ENCODE measurements around the gene APOL2.
A peak's percentile ranks its signal among the peaks of the same experiment; 100 is the strongest.
"Not testable (repeated sequence)": the region's sequence is repeated elsewhere in the genome, so short reads cannot be mapped to it uniquely, and the experiment has no call there.

Gene APOL2

DNA sequence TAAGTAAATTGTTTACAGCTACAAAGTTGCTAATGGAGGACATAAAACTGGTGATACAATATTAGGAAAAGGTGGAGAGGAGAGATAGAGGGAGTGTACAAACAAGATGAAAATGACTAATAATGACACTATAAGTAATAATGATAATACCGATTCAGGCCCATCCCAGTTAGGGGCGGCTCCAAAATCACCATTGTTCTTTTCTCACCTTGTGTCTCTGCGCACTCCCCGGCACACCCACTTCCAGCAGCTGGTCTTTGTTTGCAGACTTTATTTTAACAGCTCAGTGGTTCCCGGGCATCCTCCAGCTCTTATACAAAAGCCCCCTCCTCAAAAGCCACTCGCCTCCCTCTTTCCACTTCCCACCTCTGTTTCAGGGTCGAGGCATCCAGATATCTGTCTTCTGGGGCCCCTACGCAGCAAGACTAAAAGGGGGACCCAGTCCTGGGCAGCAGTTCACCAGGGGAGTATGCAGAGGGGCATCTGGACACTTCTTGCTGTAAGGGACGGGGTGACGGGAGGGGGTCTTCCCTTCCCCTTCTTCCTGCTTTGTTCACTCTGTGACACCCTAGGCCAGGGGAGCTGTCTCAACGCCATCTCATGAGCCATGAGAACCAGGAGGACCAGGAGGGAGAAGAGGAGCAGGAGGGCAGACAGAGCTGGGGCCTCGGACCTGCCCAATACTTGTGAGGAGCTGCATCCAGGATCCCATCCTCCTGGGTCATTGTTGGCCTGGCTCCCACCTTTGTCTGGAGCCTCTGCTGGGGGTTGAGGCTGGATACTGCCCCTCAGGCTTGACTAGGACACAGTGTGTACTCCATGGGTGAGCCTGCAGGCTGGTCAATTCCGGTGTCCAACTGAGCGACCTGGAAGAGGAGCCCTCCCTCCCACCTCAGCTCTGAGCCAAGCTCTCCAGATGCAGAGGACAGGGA, 2.7 kb downstream of the APOL2 start:
- peak overlapping the region; percentile 10 to 98 for H3K4me3 ChIP-seq (ENCODE audit: low read depth in 1 of 2, low read length in 2 of 2)
- H3K27ac ChIP-seq (ENCODE audit: low read depth, low read length): peak overlapping the region; percentile 95

DNA sequence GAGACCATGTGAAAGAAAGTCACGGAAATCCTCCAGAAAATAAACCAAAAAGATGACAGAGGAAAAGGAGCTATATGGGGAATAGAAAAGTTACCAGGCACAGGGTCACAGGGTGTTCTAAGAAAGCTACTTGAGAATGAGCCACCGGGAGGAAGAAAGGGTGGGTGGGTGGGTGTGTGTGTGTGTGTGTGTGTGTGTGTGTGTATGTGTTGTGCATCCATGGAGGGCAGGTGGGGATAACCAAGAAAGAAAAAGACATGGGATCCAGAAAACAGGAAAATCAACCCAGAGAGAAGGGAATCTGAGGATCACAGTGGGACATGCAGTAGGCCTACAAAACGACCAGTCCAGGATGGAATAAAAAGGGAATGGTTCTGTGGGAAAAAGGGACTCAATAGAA, 3.7 kb downstream of the APOL2 start:
- Histone ChIP-seq H3K9ac (ENCODE audit: low read length) (no peak overlapping the region), H3K27ac (ENCODE audit: low read depth, low read length) (no peak overlapping the region), H3K36me3 (ENCODE audit: insufficient read depth, low read length) (peaks cover 28% of the 10 kb centered on the region), H3K27me3 (ENCODE audit: control insufficient read depth in 1 of 2, insufficient read depth in 2 of 2, low read length in 2 of 2) (no peaks in the 10 kb centered on the region), H3K9me3 (ENCODE audit: low read length) (no peaks in the 10 kb centered on the region), H3K4me1 (ENCODE audit: insufficient read depth, low read length) (peaks cover 43% of the 10 kb centered on the region), H3K4me3 (ENCODE audit: low read depth in 1 of 2, low read length in 2 of 2) (no peak overlapping the region)

More for the DNA sequence above, 2.7 kb downstream of the APOL2 start:
- H3K9me3 ChIP-seq (ENCODE audit: low read length): no peaks in the 10 kb centered on the region
- H3K4me1 ChIP-seq (ENCODE audit: insufficient read depth, low read length): peaks cover 43% of the 10 kb centered on the region
- H3K36me3 ChIP-seq (ENCODE audit: insufficient read depth, low read length): peaks cover 18% of the 10 kb centered on the region
- H3K27me3 ChIP-seq (ENCODE audit: control insufficient read depth in 1 of 2, insufficient read depth in 2 of 2, low read length in 2 of 2): no peaks in the 10 kb centered on the region
- H3K9ac ChIP-seq (ENCODE audit: low read length): peak overlapping the region; percentile 98

DNA sequence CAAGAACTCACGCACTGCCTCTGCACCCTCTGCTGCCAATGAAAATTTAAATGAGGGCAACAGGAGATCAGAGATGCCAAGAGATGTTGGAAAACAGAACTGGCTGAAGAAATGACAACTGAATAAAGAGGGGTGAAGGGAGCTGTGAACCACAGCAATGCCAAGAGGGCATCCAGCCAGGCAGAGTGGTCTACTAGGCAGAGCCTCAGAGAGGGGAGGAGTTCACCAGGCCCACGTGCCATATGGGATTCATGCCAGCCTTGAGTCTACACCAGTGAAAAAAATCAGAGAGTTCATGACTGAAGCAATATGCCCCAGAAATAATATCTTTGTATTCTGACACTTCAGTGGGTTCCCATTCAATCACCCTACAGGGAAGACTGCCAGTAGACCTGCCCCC, 4.4 kb downstream of the APOL2 start:
- peaks cover 42% of the 10 kb centered on the region for H3K4me1 ChIP-seq (ENCODE audit: insufficient read depth, low read length)
- no peak overlapping the region for H3K4me3 ChIP-seq (ENCODE audit: low read depth in 1 of 2, low read length in 2 of 2)
- H3K9me3 ChIP-seq (ENCODE audit: low read length): no peaks in the 10 kb centered on the region
- H3K27me3 ChIP-seq (ENCODE audit: control insufficient read depth in 1 of 2, insufficient read depth in 2 of 2, low read length in 2 of 2): no peaks in the 10 kb centered on the region
- H3K27ac ChIP-seq (ENCODE audit: low read depth, low read length): no peak overlapping the region
- H3K36me3 ChIP-seq (ENCODE audit: insufficient read depth, low read length): peaks cover 35% of the 10 kb centered on the region
- no peak overlapping the region for H3K9ac ChIP-seq (ENCODE audit: low read length)

DNA sequence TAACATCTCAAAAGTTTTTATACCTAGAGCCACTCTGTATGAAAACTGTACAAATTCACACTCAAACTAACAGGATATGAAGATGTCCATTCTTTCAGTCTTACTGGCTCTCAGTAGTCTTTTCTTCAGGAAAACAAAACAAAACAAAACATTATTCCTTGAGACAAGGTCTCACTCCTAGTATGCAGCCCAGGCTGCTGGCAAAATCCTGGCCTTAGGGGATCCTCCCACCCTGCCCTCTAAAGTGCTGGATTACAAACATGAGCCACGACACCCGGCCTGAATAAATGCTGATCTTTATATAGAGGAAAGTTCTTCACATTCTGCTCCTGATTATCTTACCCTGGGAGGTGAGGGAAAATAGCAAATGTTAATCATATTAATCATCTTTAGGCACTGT, 5.1 kb downstream of the APOL2 start:
- Histone ChIP-seq H3K27me3 (ENCODE audit: control insufficient read depth in 1 of 2, insufficient read depth in 2 of 2, low read length in 2 of 2) (no peaks in the 10 kb centered on the region), H3K9me3 (ENCODE audit: low read length) (no peaks in the 10 kb centered on the region), H3K4me1 (ENCODE audit: insufficient read depth, low read length) (peaks cover 38% of the 10 kb centered on the region), H3K36me3 (ENCODE audit: insufficient read depth, low read length) (peaks cover 41% of the 10 kb centered on the region), H3K9ac (ENCODE audit: low read length) (no peak overlapping the region), H3K4me3 (ENCODE audit: low read depth in 1 of 2, low read length in 2 of 2) (no peak overlapping the region), H3K27ac (ENCODE audit: low read depth, low read length) (no peak overlapping the region)

DNA sequence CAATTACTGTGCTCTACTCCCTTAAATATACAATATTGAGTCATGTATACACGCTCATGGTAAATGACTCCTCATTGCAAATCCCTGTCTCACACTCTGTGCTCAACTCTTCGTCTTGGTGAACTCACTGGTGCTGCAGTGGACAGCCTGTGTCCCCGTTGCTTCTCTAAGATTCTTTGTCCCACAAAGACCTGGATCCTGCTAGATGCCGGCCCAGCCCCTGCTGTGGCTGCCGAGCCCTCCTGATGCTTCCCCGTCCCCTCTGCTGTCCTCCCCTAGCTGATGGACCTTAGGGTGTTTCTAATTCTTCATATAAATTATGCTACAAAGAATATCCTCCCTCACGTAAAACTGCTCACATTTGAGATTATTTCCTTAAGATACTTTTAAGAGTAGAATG, 5.5 kb downstream of the APOL2 start:
- no peaks in the 10 kb centered on the region for H3K27me3 ChIP-seq (ENCODE audit: control insufficient read depth in 1 of 2, insufficient read depth in 2 of 2, low read length in 2 of 2)
- no peak overlapping the region for H3K9ac ChIP-seq (ENCODE audit: low read length)
- no peak overlapping the region for H3K27ac ChIP-seq (ENCODE audit: low read depth, low read length)
- peaks cover 41% of the 10 kb centered on the region for H3K36me3 ChIP-seq (ENCODE audit: insufficient read depth, low read length)
- peaks cover 37% of the 10 kb centered on the region for H3K4me1 ChIP-seq (ENCODE audit: insufficient read depth, low read length)
- H3K9me3 ChIP-seq (ENCODE audit: low read length): no peaks in the 10 kb centered on the region
- no peak overlapping the region for H3K4me3 ChIP-seq (ENCODE audit: low read depth in 1 of 2, low read length in 2 of 2)

DNA sequence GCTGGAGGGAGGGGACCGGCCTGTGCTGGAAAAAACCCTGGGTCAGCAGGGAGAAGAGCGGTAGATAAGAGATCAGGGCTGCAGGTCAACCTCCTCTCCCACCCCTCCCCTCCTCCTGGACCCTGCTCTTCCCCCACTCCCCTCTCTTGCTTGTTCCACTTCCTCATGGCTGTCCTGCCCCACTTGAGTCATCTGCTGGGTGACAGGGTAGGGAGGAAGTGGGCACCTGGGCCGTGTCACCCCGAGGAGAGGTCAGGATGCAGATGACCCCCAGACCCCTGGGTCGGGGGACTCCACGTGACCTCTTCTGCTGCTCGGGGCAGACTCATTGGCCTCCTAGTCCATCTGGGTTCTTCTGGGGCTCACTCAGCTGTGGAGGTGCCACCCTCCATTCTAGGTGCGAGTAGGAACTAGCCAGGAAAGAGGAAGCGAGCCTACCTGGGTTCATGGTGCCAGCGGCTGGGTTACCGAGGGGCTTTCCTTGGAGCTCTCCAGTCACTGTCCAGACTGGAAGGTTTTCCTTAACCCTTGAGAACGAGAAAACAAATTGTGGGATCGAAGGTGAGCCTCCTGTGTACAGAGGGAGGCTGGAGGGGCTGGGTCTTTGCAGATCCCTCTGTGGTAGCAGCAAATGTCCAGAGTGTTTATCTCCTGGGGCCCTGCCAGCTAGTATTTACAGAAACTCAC, 6.5 kb downstream of the APOL2 start:
- H3K27ac ChIP-seq (ENCODE audit: low read depth, low read length): no peak overlapping the region
- H3K9ac ChIP-seq (ENCODE audit: low read length): no peak overlapping the region
- no peaks in the 10 kb centered on the region for H3K9me3 ChIP-seq (ENCODE audit: low read length)
- peaks cover 29% of the 10 kb centered on the region for H3K4me1 ChIP-seq (ENCODE audit: insufficient read depth, low read length)
- no peak overlapping the region for H3K4me3 ChIP-seq (ENCODE audit: low read depth in 1 of 2, low read length in 2 of 2)
- H3K36me3 ChIP-seq (ENCODE audit: insufficient read depth, low read length): peaks cover 46% of the 10 kb centered on the region
- H3K27me3 ChIP-seq (ENCODE audit: control insufficient read depth in 1 of 2, insufficient read depth in 2 of 2, low read length in 2 of 2): no peaks in the 10 kb centered on the region

DNA sequence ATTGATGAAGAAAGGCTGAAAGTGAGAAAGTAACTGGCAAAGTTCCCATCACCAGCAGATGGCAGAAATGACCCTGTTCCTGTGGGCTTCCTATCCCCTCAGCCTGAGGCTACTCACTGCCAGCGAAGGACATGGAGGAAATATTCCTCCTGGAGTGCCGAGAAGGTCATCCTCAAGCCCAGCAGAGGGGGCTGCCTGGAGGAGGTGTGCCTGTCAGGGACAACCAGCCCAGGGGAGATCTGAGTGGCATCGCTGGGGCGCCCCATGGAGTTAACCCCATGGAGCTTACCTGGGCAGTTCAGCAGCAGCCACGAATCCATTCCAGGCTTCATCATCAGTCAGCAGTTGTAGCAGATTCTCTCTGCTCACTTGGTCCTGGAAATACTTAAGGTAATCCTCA, 8.3 kb downstream of the APOL2 start:
- not testable (repeated sequence) for H3K9me3 ChIP-seq (ENCODE audit: low read length)

DNA sequence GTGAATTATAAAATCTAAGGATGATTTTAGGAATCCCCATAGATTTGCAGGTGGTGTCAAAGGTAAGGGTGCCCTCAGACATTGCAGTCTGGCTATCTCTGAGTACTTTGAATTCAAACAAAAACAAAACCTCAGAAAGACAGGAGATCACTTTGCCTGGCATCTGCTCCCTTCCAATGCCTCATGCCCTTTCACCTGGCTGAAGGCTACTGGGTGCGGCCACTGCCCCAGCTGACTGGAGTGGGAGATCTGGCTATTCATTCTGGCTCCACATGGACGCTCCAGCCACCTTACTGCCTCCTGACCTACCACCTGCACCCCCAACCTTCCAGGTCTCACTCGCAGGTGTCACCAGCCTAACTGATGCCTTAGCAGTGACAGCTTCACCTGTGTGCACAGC, 9.7 kb downstream of the APOL2 start:
- H3K27ac ChIP-seq (ENCODE audit: low read depth, low read length); H3K4me1 ChIP-seq (ENCODE audit: insufficient read depth, low read length); H3K9me3 ChIP-seq (ENCODE audit: low read length); H3K27me3 ChIP-seq (ENCODE audit: control insufficient read depth in 1 of 2, insufficient read depth in 2 of 2, low read length in 2 of 2); H3K9ac ChIP-seq (ENCODE audit: low read length); H3K4me3 ChIP-seq (ENCODE audit: low read depth in 1 of 2, low read length in 2 of 2): not testable (repeated sequence)
- peaks cover 61% of the 10 kb centered on the region for H3K36me3 ChIP-seq (ENCODE audit: insufficient read depth, low read length)

More for the DNA sequence above, 8.3 kb downstream of the APOL2 start:
- not testable (repeated sequence) for H3K27me3 ChIP-seq (ENCODE audit: control insufficient read depth in 1 of 2, insufficient read depth in 2 of 2, low read length in 2 of 2); H3K4me3 ChIP-seq (ENCODE audit: low read depth in 1 of 2, low read length in 2 of 2); H3K27ac ChIP-seq (ENCODE audit: low read depth, low read length); H3K9ac ChIP-seq (ENCODE audit: low read length)
- Histone ChIP-seq H3K4me1 (ENCODE audit: insufficient read depth, low read length) (peaks cover 13% of the 10 kb centered on the region), H3K36me3 (ENCODE audit: insufficient read depth, low read length) (peaks cover 61% of the 10 kb centered on the region)

DNA sequence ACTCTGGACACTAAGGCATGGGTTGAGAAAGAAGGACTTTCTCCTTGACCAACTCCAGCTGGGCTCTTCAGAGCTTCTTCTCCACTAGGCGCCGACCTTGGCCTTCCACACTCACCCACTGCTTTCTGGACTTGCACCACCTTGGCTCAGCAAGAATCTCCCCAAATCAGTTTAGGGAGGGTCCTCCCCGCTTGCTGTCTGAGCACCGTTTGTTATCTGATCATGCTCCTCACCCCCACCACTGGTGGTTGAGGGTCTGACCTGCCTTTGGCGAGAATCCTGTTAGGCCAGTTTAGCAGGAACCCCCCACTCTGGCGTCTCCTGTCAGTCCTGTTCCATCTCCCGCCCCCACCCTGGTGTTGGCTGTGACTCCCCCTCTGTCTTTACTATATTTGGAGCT, 10.4 kb downstream of the APOL2 start:
- Histone ChIP-seq H3K36me3 (ENCODE audit: insufficient read depth, low read length) (peaks cover 61% of the 10 kb centered on the region), H3K27me3 (ENCODE audit: control insufficient read depth in 1 of 2, insufficient read depth in 2 of 2, low read length in 2 of 2) (no peaks in the 10 kb centered on the region), H3K27ac (ENCODE audit: low read depth, low read length) (no peak overlapping the region), H3K9ac (ENCODE audit: low read length) (no peak overlapping the region), H3K4me3 (ENCODE audit: low read depth in 1 of 2, low read length in 2 of 2) (no peak overlapping the region), H3K9me3 (ENCODE audit: low read length) (no peaks in the 10 kb centered on the region), H3K4me1 (ENCODE audit: insufficient read depth, low read length) (peaks cover under 1% of the 10 kb centered on the region)

DNA sequence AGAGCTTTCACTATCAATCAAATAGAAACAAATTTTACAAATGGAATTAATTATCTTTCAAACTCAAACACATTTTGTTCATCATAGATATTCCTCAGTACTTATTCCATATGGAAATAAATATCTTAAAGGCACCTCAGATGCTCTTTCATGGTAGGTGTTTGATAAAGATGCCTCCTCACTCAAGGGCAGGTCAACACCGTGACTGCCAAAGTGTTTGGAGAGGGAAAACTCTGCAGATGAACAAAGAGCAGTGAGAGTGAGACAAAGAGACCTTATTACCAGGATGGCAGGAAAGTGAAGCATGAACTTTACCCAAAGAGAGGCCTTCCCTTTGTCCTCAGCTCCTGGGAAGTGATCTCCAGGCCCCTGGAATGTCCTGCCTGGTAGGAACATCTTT, 11.0 kb downstream of the APOL2 start:
- peaks cover 60% of the 10 kb centered on the region for H3K36me3 ChIP-seq (ENCODE audit: insufficient read depth, low read length)

DNA sequence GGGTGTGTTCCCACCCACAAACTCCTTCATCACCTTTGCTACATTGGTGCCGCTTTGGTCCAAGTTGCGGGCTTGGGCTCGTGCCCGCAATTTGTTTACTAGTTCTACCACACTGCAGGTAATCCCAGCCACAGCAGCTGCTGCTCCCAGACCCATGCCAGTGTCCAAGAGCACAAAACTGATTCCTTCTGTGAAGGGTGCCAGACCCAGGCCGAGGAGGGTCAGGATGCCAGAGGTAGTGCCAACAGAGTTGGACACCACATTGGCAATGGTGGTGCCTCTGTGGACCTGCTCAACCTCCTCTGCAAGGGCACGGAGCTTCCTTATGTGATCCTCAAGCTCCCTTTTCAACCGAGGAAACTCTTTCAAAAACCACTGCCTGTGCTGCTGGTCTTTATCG, 11.5 kb downstream of the APOL2 start:
- Histone ChIP-seq H3K9ac (ENCODE audit: low read length) (no peak overlapping the region), H3K27me3 (ENCODE audit: control insufficient read depth in 1 of 2, insufficient read depth in 2 of 2, low read length in 2 of 2) (no peaks in the 10 kb centered on the region), H3K27ac (ENCODE audit: low read depth, low read length) (no peak overlapping the region), H3K36me3 (ENCODE audit: insufficient read depth, low read length) (peaks cover 54% of the 10 kb centered on the region), H3K4me3 (ENCODE audit: low read depth in 1 of 2, low read length in 2 of 2) (no peak overlapping the region), H3K4me1 (ENCODE audit: insufficient read depth, low read length) (no peaks in the 10 kb centered on the region), H3K9me3 (ENCODE audit: low read length) (no peaks in the 10 kb centered on the region)

More for the DNA sequence above, 11.0 kb downstream of the APOL2 start:
- H3K27ac ChIP-seq (ENCODE audit: low read depth, low read length); H3K9ac ChIP-seq (ENCODE audit: low read length); H3K27me3 ChIP-seq (ENCODE audit: control insufficient read depth in 1 of 2, insufficient read depth in 2 of 2, low read length in 2 of 2); H3K4me3 ChIP-seq (ENCODE audit: low read depth in 1 of 2, low read length in 2 of 2); H3K9me3 ChIP-seq (ENCODE audit: low read length); H3K4me1 ChIP-seq (ENCODE audit: insufficient read depth, low read length): not testable (repeated sequence)

Measured in muscle layer of colon (tissue), 2 donors.